ENCODE measurements around the gene IGLON5.

IGLON5 gene

GRCh38 chr19:51318687-51319648 lies 7.5 kb downstream of the IGLON5 start:
- no peak for DNase-seq

- no peak for DNase-seq
Observed at GRCh38 chr19:51319649-51320279, 8.3 kb downstream of the IGLON5 start.

GRCh38 chr19:51320280-51320657 lies 8.8 kb downstream of the IGLON5 start:
- DNase-seq: no peak

- no peak for DNase-seq
Observed at GRCh38 chr19:51321799-51322198, 10.4 kb downstream of the IGLON5 start.

GRCh38 chr19:51323481-51324166 lies 12.2 kb downstream of the IGLON5 start:
- no peak for DNase-seq

- DNase-seq: no peak
Observed at GRCh38 chr19:51324167-51324481, 12.7 kb downstream of the IGLON5 start.

GRCh38 chr19:51325161-51325976 lies 13.9 kb downstream of the IGLON5 start:
- DNase-seq: no peak

GRCh38 chr19:51326216-51327065 lies 15.0 kb downstream of the IGLON5 start:
- DNase-seq: no peak

GRCh38 chr19:51327066-51328001 lies 15.9 kb downstream of the IGLON5 start:
- no peak for DNase-seq

GRCh38 chr19:51329411-51329810 lies 18.0 kb downstream of the IGLON5 start:
- DNase-seq: no peak

GRCh38 chr19:51330366-51330765 lies 18.9 kb downstream of the IGLON5 start:
- no peak for DNase-seq

GRCh38 chr19:51331193-51331592 lies 19.7 kb downstream of the IGLON5 start:
- DNase-seq: no peak

GRCh38 chr19:51331716-51332115 lies 20.3 kb downstream of the IGLON5 start:
- DNase-seq: no peak

- no peak for DNase-seq
Observed at GRCh38 chr19:51333836-51334460, 22.5 kb downstream of the IGLON5 start.

GRCh38 chr19:51337141-51337860 lies 25.9 kb downstream of the IGLON5 start:
- no peak for DNase-seq

GRCh38 chr19:51337861-51338562 lies 26.6 kb downstream of the IGLON5 start:
- no peak for DNase-seq

- DNase-seq: no peak
Observed at GRCh38 chr19:51338563-51339312, 27.3 kb downstream of the IGLON5 start.

GRCh38 chr19:51339313-51339686 lies 27.9 kb downstream of the IGLON5 start:
- no peak for DNase-seq

All from NCI-H524 treated with DMSO at 0.1 percent for 48 hours (cell line).